H1 (cell line): Measurements from ENCODE around the gene IGLON5. TPM values are rescaled to one million over a fixed set of nuclear protein-coding genes. Genes with fewer than 3 reads are reported as not detected.

Experiments
- ASH2L ChIP-seq: fragments of 200-600, 300-600 bp; sonication (generic); IDR thresholded peaks from one replicate; pipeline ENCODE4 v1.7.1; 2017; ENCODE audit warnings: low read length
- CBX8 ChIP-seq: fragments of 300-800, 300-1000 bp; sonication (generic); IDR thresholded peaks from 2 replicates; pipeline ENCODE4 v1.7.1; 2016; ENCODE audit warnings: low read depth, low read length, borderline replicate concordance
- CHD1 ChIP-seq: IDR thresholded peaks from 2 replicates; pipeline ENCODE4 v1.6.1; 2012; ENCODE audit warnings: low read depth, low read length, improper control_type of control experiment
- CREB1 ChIP-seq: IDR thresholded peaks from 2 replicates; pipeline ENCODE4 v1.6.1; 2012; ENCODE audit warnings: inconsistent platforms
- EP300 ChIP-seq, 2 experiments: IDR thresholded peaks; 1 replicate in 1 of 2; 2 replicates in 1 of 2; pipeline ENCODE4 v1.6.1; 2011 to 2012; ENCODE audit warnings: low read depth in 2 of 2, low read length in 2 of 2, mild to moderate bottlenecking in 2 of 2, borderline replicate concordance in 1 of 2, inconsistent platforms in 1 of 2, moderate library complexity in 1 of 2
- FOSL1 ChIP-seq: IDR thresholded peaks from 2 replicates; pipeline ENCODE4 v1.6.1; 2011; ENCODE audit warnings: mild to moderate bottlenecking, low read depth, low read length, moderate library complexity; ENCODE audit not compliant: insufficient read depth
- JUND ChIP-seq: IDR thresholded peaks from 2 replicates; pipeline ENCODE4 v1.6.1; 2011; ENCODE audit warnings: mild to moderate bottlenecking, improper control_type of control experiment, low read length
- POLR2A ChIP-seq, 2 experiments: IDR thresholded peaks; 1 replicate in 1 of 2; 2 replicates in 1 of 2; pipeline ENCODE4 v1.6.1; 2011; ENCODE audit warnings: low read depth in 2 of 2, low read length in 2 of 2, mild to moderate bottlenecking in 2 of 2; ENCODE audit errors: control extremely low read depth in 1 of 2
- POLR2AphosphoS5 ChIP-seq: IDR thresholded peaks from 2 replicates; pipeline ENCODE4 v1.6.1; 2011; ENCODE audit warnings: low read depth, low read length
- RNF2 ChIP-seq: fragments of 200-900, 300-1000 bp; sonication (generic); IDR thresholded peaks from 2 replicates; pipeline ENCODE4 v1.7.1; 2016; ENCODE audit warnings: borderline replicate concordance, low read depth, mild to moderate bottlenecking, antibody characterized with exemption, low read length; ENCODE audit not compliant: poor library complexity, severe bottlenecking; ENCODE audit errors: missing control alignments
- SIRT6 ChIP-seq: IDR thresholded peaks from one replicate; pipeline ENCODE4 v1.7.1; 2012; ENCODE audit warnings: low read length, inconsistent platforms
- SP4 ChIP-seq: IDR thresholded peaks from 2 replicates; pipeline ENCODE4 v1.6.1; 2012; ENCODE audit warnings: low read length, inconsistent platforms
- ZNF274 ChIP-seq: IDR thresholded peaks from 2 replicates; pipeline ENCODE4 v1.7.0; 2012; ENCODE audit warnings: low read length, borderline replicate concordance; ENCODE audit errors: extremely low read depth
- polyA plus RNA-seq, 7 experiments: library from polyadenylated mRNA; depleted of rRNA in 3 of 7; stranded (reverse) in 5 of 7; unstranded in 2 of 7; fragments of >200 nt in 5 of 7; fragments of 200-250 nt in 2 of 7; gene quantifications; 1 replicate in 5 of 7; 2 replicates in 1 of 7; 4 replicates in 1 of 7; pipeline versions ENCODE4 v1.2.1 to v1.2.3, GENCODE V29; 2011 to 2013; ENCODE audit warnings: missing spikeins in 2 of 7, mixed read lengths in 2 of 7
- total RNA-seq: library from RNA; stranded (reverse); fragmentation: NEBNext Ultra II Directional; extraction: Animal tissue kit (Norgen Biotek cat#: 25700); gene quantifications from 2 replicates; pipeline ENCODE4 v1.2.1, GENCODE V29; 2021
- TF ChIP-seq, protein P1 (sequence below): IDR thresholded peaks from 2 replicates; pipeline ENCODE4 v1.6.1; 2012; ENCODE audit warnings: inconsistent platforms
- TF ChIP-seq, protein P2 (sequence below): IDR thresholded peaks from 2 replicates; pipeline ENCODE4 v1.6.1; 2011; ENCODE audit warnings: low read depth, mild to moderate bottlenecking, low read length; ENCODE audit not compliant: insufficient read depth
- TF ChIP-seq, protein P3 (sequence below): IDR thresholded peaks from 2 replicates; pipeline ENCODE4 v1.6.1; 2012; ENCODE audit warnings: low read length, inconsistent platforms
- TF ChIP-seq, protein P4 (sequence below), 3 experiments: IDR thresholded peaks; 1 replicate in 2 of 3; 2 replicates in 1 of 3; pipeline versions ENCODE4 v1.5.1 to v1.6.1; 2011; ENCODE audit warnings: low read length in 3 of 3, mild to moderate bottlenecking in 3 of 3, inconsistent platforms in 2 of 3, low read depth in 1 of 3, moderate library complexity in 1 of 3; ENCODE audit not compliant: insufficient read depth in 1 of 3; ENCODE audit errors: control extremely low read depth in 1 of 3

IGLON5 gene
- total and polyA plus RNA-seq, 2 of the 8 experiments (the other 6 are each of a cell fraction or from before 2014, with no cell fraction given), result 31.8 to 34.6 TPM

DNA sequence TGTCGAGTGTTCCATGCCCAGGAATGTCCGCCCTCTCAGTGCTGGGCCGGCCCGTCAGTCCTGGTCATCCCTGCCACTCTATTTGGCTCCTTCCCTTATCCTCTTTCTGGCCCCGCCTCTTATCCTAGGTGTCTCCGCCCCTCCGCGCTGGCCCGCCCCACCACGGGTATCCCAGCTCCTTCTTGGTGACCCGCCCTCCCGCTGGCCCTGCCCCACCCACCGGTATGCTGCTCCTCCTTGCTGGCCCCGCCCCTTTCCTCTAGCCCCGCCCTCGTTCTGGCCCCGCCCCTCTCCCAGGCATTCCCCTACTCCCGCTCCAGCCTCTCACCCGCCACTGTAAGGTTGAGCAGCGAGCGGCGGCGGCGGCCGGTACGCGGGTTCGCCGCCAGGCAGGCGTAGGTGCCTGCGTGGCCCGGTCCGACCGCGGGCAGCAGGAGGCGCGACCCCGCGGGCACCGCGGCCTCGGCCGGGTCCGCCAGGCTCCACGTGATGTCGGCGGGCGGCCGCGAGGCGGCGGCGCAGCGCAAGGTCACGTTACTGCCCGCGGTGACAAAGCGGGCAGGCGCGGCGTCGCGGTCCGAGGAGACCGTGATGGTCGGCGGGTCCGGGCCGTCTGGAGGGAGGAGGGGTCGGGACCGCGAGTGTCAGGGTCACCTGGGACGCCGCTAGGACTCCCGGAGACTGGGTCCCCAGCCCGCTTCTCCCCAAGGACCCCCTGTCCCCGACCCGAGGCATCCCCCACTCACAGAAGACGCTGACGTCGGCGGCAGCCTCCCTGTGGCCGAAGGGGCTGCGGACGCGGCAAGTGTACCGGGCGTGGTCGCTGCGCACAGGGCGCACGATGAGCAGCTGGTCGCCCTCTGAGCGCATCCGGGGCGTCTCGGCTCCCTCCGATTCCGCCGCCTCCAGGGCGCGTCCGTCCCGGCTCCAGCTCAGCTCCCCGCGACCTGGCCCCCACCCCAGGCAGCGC is 28.5 kb downstream of the IGLON5 start (continued):
- TF ChIP-seq, protein P1, sequence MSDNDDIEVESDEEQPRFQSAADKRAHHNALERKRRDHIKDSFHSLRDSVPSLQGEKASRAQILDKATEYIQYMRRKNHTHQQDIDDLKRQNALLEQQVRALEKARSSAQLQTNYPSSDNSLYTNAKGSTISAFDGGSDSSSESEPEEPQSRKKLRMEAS, result peak; percentile 93
- TF ChIP-seq POLR2A (IDR thresholded peaks at IDR 0.05; ENCODE audit: control extremely low read depth in 1 of 2, low read depth in 2 of 2, low read length in 2 of 2) (peak in 1 of 2 experiments; percentile 73; a peak in 1 of 3 replicates), CBX8 (no peak), POLR2AphosphoS5 (peak; percentile 67), SIRT6 (no peak), ASH2L (no peak), ZNF274 (no peak), RNF2 (no peak), FOSL1 (no peak), EP300 (IDR thresholded peaks at IDR 0.05; ENCODE audit: borderline replicate concordance in 1 of 2, low read depth in 2 of 2, low read length in 2 of 2) (no peak), CREB1 (peak; percentile 36; the same call in 1 of the 2 replicates), SP4 (0 out of 2 replicates have a peak, but pooled peaks have one; percentile 91), CHD1 (no peak), JUND (no peak)
- TF ChIP-seq, protein P2, sequence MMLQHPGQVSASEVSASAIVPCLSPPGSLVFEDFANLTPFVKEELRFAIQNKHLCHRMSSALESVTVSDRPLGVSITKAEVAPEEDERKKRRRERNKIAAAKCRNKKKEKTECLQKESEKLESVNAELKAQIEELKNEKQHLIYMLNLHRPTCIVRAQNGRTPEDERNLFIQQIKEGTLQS, result peak; percentile 46; the same call in 1 of the 2 replicates
- TF ChIP-seq, protein P3, sequence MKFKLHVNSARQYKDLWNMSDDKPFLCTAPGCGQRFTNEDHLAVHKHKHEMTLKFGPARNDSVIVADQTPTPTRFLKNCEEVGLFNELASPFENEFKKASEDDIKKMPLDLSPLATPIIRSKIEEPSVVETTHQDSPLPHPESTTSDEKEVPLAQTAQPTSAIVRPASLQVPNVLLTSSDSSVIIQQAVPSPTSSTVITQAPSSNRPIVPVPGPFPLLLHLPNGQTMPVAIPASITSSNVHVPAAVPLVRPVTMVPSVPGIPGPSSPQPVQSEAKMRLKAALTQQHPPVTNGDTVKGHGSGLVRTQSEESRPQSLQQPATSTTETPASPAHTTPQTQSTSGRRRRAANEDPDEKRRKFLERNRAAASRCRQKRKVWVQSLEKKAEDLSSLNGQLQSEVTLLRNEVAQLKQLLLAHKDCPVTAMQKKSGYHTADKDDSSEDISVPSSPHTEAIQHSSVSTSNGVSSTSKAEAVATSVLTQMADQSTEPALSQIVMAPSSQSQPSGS, result no peak
- TF ChIP-seq, protein P4, sequence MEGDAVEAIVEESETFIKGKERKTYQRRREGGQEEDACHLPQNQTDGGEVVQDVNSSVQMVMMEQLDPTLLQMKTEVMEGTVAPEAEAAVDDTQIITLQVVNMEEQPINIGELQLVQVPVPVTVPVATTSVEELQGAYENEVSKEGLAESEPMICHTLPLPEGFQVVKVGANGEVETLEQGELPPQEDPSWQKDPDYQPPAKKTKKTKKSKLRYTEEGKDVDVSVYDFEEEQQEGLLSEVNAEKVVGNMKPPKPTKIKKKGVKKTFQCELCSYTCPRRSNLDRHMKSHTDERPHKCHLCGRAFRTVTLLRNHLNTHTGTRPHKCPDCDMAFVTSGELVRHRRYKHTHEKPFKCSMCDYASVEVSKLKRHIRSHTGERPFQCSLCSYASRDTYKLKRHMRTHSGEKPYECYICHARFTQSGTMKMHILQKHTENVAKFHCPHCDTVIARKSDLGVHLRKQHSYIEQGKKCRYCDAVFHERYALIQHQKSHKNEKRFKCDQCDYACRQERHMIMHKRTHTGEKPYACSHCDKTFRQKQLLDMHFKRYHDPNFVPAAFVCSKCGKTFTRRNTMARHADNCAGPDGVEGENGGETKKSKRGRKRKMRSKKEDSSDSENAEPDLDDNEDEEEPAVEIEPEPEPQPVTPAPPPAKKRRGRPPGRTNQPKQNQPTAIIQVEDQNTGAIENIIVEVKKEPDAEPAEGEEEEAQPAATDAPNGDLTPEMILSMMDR (IDR thresholded peaks at IDR 0.05; ENCODE audit: control extremely low read depth in 1 of 3, insufficient read depth in 1 of 3, low read depth in 1 of 3, low read length in 3 of 3), result peak; percentile 25 to 47 (median 44)
